Measurements from ENCODE around the gene XRCC5.

XRCC5 gene

DNA sequence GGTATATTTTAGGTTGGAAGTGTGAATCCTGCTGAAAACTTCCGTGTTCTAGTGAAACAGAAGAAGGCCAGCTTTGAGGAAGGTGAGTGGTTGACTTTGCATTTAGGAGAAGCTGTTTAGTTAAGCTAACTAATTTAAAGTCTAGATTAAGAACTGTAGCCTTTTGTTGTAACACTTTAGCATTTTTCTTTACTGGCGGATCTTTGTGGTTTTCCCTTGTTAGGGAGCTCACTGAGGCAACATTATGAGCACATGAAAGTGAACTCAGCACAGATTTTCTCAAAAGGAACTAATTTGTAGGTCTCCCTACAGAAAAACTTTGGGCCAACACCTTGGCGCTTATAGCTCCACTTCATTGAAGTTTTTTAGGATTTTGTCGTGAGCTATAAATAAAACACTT is 52.8 kb downstream of the XRCC5 start:
- no peak for DNase-seq

DNA sequence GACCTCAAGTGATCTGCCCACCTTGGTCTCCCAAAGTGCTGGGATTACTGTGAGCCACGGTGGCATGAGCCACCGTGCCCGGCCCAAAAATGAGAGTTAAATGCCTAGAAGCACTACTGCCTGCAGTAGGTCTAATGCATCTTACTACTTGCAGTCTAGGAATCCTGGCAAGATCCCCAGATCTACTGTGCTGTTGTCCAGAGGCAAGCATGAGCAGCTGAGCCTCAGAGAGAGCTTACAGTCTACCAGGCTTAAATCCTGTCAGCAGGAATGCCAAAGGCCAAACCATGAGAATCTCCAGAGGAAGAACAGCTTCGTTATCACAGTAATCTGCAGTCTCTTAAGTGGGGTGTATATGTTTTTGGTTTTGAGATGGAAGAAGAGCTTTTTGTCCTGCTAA is 54.4 kb downstream of the XRCC5 start:
- no peak for DNase-seq

DNA sequence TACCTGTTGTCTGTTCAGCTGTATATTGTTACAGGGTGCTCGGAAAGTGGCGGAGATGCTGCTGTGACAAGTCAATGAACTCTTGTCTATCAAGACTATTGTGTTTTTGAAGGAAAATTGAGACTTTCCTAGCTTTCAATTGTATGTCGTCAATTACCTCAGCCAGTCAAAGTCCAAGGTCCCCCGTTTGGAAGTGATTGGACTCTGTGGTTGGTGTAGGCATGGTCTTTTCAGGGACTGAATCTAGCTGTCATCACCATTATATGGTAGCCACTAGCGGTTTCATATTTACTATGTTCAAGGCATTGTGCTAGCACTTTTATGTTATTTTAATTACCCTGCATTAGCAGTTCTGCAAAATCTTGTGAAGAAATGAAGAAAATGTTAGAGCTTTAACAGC is 54.9 kb downstream of the XRCC5 start:
- no peak for DNase-seq

DNA sequence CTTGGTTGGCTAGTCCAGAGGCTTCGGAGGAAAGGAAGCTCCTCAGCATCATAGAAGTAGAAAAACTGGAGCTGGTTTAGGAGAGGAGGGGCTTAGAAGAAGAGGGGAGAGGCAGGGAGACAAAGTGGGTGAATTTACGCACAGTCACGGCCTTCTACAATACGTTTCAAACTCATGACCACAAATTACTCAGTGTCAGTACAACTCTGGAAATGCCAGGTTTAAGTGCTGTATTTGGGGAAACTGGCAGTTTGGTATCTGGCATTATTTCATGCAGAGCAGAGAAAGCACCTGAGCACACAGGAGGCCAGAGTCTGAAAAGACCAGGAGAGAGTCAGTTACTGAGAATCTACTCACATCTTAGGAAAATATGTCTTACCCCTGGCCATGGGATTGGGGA is 55.4 kb downstream of the XRCC5 start:
- DNase-seq, result no peak

DNA sequence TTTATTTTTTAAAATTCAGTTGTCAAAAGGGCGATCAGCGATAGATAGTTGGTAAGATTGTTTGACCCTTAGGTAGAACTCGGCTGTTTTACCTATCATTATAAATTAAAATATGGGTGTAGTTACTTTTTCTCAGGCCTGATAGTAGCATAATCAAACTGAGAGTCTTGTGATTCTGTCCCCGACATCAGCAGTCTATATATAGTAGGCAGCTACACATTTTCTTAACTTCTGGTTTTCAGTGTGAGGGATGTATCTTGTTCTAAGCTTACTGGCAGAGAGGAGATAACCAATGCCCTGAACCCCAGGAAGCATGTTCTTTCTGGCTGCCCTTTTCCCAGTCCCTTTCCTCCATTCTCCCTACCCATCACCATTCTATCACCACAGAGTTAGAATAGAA is 56.6 kb downstream of the XRCC5 start:
- no peak for DNase-seq

DNA sequence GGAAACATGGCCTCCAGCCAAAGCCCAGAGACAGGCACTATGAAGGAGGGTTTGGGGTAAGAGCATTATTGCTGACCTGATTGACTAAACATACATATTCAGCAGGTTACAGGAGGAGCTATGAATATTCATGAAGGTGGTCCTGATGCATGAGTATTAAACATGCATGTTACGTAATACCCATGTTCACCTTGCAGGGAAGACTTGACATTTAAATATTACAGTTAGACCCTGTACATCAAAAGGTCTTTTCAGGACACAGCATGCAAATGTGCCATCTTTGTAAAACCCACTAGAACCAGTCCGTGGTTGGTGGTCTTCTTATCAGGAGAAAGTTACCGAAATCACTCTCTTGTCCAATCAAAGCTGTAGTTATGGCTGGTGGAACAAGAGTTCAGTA is 59.9 kb downstream of the XRCC5 start:
- DNase-seq, result no peak

DNA sequence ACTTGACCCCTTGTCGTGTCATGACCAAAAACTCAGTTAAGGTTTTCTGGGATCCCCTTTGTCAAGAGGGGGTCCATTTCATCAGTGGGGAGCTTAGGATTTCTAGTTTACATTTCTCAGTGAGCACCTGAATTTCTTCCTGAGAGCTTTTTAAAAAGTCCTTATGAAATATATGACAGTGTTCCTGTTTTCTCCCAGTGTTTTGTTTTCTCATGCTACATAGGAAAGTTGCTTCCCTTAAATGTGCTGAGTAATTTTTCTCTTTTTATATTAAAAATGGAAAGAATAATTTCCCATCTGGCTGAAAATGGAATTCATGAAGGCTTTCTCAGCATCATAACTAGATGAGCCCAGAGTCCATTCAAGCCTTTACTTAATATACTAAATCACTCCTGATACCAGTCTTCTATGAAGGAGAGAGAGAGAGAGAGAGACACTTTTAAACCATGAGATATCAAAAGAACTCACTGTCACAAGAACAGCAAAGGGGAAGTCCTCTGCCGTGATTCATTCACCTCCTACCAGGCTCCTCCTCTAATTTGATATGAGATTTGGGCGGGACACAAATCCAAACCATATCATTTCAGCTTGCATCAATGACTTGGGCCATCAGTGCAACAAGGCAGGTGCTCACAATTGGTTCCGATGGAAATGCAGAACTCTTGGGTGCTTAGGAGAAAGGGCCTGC is 61.1 kb downstream of the XRCC5 start:
- DNase-seq, result no peak

DNA sequence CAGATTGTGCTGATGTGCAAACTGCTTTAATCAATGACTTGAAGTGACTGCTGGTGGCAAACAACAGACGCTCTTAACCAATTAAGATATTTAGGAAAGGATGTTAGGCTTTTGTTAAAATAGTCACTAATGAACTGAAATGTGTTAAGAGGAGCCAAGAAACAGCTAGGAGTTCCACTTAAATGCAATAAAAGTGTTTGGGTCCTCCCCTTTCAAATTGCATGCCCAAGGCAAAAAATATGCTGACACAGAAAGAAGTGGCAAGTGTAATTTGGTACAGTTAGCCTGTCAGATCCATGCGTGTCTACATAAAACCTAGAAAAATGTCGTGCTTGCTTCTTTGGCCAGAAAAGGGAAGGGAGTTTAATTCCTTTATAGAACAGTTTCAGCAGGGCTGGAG is 61.9 kb downstream of the XRCC5 start:
- DNase-seq, result no peak

DNA sequence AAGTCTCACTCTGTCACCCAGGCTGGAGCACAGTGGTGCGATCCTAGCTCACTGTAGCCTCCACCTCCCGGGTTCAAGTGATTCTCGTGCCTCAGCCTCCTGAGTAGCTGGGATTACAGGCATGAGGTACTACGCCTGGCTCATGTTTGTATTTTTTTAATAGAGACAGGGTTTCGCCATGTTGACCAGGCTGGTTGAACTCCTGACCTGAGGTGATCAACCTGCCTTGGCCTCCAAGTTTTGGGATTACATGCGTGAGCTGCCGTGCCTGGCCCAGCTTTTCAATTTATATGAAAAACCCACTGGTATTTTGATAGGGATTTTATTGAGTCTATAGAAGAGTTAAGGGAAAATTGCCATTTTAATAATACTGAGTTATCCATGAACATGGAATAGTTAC is 63.3 kb downstream of the XRCC5 start:
- DNase-seq, result no peak

DNA sequence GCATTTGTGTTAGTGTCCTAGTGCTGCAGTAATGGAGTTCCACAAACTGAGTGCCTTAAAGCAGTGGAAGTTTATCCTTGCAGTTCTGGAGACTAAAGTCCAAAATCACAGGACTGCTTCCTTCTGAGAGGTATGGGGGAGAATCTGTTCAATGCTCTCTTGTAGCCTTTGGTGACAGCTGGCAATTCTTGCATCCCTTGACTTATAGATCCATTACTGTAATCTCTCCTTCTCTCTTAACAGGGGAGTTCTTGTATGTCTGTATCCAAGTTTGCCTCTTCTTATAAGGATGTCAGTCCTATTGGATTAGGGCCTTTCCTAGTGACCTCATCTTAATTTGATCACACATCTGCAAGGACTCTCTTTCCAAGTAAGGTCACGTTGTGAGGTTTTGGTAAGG is 69.9 kb downstream of the XRCC5 start:
- DNase-seq, result no peak

DNA sequence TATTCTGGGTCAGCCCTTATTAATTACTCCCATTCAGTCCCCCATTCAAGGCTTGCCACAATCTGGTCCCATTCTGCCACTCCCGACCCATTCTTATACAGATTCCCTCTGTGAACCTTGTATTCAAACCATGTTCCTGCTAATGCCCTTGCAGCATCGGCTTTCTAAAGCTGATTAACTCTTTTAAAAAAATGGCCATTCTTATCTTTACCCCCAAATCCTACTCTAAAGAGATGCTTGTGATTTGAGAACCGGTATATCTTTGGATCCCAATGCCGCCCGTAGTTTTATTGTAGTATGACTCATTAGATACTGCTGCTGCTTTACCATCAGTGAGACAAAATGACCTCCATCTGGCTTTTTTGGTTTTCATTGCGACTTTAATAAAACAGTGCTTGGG is 72.2 kb downstream of the XRCC5 start:
- DNase-seq, result no peak

DNA sequence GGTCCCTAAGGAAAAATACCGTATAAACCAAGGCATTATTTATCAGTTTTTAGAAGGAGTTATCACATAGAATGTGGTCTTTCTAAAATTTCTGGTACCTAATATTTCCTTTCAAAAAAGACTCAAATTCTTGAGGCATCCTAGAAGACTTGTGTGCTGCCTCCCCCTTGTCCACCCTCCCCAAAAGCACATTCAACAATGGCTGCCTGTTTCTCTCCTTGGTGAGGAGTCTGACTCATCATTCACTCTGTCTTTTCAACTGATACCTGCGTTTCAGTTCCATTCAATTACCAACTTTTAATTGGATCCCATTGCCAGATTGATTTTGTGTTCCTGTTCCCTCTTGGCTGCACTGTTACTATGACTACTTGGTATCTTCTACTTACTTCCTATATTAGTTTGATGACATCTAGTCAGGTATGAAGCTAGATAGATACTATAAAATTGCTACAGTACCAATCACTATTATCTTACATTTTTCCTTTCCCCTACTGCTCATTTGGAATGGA is 72.9 kb downstream of the XRCC5 start:
- no peak for DNase-seq

DNA sequence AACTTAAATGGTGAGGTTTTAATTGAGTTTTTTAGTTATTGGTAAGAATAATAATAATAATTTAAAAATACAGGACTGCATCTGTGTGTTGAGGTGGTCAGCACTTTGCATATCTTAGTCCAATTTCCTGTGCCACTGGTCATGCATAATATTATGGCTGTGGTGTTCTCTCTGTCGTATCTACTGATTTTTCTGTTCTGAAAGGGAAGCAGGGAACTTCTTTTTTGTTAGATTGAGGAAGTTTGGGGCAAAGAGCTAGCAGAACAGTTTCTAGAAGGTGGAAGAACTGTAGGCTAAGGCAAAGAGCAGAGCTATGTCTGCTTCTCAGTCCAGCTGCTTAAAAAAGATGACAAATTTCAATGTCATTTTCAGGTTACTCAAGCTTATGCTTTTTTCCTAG is 74.3 kb downstream of the XRCC5 start:
- DNase-seq, result no peak

DNA sequence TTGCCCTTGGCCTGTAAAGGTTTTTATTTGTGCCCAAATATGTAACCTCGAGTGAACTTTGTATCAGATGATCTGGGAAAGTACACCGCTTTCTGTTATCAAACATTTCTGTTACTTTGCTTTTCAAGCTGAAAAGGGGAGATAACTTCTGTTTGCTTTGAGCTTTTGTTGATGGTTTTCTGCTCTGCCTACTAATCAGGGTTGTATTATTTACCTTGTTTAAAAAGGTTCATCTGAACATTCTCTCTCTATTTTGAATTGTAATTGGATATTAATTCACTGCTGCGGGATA is 79.4 kb downstream of the XRCC5 start:
- DNase-seq, result no peak

DNA sequence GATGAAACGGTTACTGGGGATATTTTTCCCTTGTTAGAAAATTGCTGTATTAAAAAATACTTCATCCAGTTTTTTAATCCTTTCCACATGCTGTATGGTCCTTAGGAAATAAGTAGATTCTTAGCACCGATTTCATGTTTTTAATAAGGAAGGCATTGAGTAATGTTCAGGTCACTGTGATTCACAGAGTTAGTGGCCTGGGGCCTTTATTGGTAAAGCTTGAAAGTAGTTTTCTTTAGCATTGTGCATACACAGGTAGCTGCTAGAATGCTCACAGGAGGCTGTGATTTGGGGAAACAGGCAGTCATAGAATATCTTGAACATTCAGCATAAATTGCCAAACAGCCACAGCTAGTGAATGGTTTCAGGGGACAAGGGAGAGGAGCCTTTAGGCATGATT is 79.8 kb downstream of the XRCC5 start:
- DNase-seq, result no peak

DNA sequence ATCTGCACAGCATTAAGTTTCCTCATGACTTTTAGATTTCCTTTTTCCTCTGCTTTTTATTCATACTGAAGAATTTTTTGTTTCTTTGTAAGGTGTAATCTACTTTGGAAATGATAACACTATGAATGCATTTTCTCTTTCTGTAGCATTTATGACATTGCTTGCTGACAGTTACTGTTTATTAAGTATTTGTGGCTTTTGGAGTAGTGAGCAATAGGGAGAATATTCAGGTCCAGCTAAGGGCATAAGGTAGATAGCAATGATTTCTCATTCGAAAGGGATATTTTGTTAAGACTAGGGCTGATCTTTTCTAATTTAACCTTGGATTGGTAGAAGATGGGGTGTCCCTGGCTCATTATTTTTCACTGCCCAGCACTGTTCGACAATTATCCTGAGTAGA is 80.3 kb downstream of the XRCC5 start:
- no peak for DNase-seq

DNA sequence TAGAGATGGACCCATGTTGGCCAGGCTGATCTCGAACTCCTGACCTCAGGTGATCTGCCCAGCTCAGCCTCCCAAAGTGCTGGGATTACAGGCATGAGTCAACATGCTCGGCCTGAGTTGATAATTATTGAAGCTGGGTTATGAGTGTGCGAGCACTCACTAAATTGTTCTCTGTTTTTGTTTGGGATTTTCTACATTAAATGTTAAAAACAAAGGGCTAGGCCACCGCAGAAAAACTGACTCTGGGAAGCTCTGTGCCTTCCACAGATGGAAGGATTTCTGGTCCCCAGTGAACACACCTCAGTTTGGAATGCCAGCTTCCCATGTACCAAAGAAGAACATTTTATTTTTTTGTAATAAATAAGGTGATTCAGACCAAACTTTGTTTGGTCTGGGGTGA is 83.0 kb downstream of the XRCC5 start:
- no peak for DNase-seq

DNA sequence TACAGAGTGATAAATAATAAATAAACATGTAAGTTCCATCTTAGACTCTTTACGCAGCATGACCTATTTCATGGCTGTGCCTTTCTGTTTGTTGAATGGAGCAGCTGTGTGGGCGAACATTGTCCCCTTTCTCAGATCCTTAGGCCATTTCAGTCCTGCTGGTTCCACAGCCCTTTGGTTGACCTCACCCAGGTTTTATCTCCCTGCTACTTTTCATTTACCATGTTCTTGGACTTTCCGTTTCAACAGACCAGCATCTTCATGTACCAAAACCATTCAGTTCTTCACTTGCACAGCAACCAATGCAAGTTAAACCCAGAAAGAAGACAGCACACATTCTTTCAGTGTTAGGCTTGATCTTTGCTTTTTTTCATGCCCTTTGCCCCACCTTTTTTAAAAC is 83.8 kb downstream of the XRCC5 start:
- no peak for DNase-seq

DNA sequence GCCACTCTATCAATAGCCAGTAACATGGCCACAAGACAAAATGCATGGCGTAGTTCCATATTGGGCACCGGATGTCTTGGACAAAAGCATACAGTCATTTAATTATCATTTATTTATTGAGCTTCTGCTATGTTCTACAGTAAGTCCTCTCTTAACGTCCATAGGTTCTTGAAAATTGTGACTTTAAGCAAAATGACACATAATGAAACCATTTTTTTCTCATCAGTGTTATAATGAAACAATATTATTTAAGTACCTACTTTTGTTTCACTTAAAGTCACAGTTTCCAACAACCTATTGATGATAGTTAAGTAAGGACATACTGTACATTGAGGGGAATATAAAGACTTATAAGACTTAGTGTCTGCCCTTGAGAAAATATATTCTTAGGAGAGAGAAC is 84.9 kb downstream of the XRCC5 start:
- DNase-seq, result no peak

DNA sequence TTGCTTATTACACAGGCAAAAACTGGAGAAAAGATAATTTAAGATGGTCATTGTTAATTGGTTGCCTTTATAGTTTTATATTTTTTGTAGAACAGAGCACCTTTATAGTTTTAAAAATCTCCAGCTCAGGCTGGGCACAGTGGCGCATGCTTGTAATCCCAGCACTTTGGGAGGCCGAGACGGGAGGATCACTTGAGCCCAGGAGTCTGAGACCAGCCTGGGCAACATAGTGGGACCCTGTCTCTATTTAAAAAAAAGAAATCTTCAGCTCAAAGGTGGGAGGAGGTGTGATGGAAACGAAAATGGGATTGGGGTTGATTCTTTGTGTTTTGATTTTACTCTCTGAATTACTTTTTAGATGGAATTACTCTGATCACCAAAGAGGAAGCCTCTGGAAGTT is 85.4 kb downstream of the XRCC5 start:
- no peak for DNase-seq

DNA sequence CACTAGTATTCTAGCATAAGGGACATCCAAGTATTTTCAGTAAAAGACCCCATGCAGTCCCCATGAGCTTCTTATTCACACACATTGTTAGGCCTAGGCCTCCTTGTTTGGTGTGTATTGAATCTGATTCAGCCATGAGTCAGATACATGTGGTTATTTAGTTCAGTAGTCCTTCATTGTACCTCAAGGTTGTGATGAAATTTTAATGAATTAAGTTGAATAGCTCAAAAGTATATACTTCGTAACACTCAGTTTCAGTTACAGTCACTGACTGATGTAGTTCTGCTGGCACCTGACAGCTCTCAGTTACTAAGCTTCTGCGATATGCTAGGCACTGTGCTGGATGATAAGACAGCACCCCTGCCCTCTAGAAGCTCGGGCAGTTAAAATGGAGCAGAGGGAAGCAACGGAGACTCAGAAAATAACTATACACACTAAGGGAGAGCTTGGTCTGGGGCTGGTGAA is 86.4 kb downstream of the XRCC5 start:
- no peak for DNase-seq

DNA sequence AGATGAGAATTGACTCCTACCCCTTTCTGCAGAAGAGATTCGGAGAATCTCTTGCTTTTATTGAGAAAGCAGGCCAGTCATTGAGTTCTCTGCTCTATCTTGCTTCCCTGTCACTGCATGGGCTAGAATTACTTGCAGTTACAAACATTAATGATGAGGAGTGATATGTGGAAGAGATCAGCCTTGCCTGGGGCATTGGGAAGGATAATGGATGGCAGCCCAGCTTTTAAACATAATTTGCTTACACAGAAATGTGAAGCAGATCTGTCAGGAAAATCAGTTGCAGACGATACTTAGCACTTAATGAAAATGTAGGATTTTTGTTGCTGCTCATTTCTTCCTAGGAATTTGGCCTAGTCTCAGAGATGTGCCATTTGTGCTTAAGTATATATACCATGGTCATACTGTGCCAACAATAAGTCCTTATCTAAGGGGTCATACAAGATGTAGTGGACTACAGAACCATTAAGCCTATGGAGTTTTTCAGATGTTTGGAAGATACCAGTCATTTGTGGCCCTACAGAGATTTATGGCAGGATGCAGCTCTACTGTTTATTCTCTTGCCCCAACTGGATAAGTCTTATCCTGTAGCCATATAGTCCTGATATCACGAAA is 92.7 kb downstream of the XRCC5 start:
- no peak for DNase-seq

DNA sequence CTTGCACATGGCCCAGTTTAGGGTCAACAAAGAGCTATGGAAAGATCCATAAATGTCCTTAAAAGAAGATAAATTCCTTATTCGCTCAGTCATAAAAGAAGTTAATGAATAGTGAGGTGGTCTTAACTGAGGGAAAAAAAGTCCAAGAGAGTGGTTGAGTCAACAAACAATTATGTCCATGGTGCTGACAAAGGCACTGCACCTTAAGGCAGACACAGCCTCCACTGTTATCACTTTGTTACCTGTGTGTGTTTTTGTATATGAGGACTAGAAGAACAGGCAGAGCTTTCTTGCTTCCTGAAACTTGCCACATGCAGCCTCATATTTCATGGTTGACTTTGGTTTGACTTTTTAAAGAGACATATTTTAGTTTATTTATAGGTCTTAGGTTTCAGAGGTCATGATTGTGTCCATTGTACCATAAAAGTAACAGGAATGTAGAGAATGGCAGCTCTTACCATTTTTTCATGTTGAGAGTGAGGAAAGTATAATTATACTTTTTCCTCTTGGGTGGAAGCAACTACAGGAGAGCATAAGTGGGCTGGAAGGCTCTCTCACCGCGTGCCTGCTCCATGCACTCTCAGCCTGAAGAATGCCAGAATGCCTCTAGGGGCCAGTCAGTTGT is 93.6 kb downstream of the XRCC5 start:
- no peak for DNase-seq

DNA sequence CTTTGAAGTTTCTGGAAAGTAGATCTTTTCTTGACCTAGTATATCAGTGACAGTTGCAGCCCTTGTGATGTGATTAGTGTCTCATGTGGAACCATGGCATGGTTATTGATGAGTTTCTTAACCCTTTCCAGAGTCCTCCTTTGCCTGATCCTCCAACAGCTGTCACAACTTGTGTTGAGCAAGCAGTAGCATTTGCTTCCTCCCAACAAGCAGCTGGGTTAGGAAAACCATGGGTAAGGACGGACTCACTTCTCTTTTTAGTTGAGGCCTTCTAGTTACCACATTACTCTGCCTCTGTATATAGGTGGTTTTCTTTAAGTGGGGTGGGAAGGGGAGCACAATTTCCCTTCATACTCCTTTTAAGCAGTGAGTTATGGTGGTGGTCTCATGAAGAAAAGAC is 96.3 kb downstream of the XRCC5 start:
- no peak for DNase-seq
